Inflammatory macrophage (primary cell): ENCODE measurements around the gene TMEM59.

ENCODE experiments used
- DNase-seq, 2 donors: peaks; one replicate each; pipeline ENCODE4 v3.0.0-alpha.2; 2020 to 2022

TMEM59 gene

DNA sequence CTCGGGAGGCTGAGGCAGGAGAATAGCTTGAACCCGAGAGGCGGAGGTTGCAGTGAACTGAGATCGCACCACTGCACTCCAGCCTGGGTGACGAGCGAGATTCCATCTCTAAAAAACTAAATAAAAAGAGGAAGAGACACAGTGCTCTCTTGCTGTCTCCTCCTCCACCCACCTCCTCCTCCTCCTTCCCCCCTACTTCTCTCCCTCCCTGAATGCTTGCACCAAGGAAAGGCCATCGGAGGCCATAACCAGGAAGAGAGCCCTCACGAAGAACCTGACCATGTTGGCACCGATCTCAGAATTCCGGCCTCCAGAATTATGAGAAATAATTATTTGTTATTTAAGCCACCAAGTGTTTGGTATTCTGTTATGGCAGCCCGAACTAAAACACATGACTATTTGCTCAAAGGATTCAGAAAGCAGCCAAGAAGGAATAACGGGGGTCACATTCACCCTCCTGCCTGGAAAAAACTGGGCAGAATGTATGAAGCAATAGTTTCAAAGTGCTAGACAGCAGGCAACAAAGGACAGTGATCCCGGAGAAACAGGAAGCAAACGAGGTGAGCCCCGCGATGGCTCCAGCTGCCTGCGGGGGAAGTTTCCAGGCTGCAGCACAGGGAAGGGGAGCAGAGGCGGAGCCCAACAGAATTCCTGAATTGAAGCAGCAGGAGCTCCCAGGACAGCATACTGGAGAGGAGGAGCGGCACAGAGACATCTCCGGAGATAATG lies 70.8 kb downstream of the TMEM59 start:
- peak; percentile 52 to 57 for DNase-seq

DNA sequence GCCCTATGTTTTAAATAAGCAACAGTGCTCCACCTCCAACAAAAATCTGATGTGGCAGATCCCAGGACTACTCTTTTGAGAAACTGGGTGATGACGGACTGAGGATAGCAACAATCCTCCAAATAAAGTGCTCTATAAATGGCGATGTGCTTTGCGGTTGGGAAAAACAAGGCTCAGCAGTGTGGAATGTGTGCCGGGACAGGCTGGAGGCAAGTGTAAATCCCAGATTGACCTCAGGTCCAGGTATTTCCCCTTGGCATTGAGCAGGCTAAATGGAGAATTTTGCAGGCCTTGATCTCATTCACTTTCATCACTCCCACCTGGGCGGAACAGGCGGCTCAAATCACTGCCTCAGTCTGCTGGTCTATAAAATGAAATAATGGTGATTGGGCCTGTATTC lies 71.8 kb downstream of the TMEM59 start:
- no peak for DNase-seq

DNA sequence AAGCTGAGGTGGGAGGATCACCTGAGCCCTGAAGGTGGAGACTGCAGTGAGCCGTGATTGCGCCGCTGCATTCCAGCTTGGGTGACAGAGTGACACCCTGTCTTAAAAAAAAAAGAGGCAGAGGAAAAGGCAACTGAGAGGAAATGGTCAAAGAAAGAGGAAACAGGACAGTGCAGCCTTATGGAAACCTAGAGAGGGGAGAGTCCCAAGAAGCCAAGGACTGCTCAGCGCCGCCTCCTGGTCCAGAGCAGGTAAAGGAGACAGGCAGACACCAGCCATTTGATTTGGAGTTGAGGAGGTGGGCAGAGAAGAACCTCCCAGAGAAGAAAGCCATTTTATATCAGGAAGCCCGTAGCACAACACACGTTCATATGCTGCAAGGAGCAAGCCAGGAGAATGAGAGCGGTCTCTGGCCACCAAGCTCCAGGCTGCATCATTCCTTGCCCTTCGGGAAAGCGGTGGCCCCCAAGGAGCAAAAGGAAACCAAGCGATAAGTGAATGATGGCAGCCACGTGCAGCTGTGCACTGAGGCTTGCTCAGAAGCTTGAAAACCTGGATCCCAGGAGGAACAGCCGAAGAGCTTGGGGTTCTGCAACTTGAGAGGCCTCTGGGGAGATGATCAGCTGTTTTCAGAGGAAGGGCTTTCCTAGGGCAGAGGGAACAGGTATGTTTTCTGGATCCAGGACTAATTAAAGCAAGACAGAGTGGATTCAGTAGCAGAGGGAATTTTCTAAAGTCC lies 73.1 kb downstream of the TMEM59 start:
- peak; percentile 21 to 31 for DNase-seq
